K562 (cell line): ENCODE data around the gene WDR90. TPM values are rescaled to one million over a fixed set of nuclear protein-coding genes. Genes with fewer than 3 reads are reported as not detected.

Experiments
- ATAC-seq: fragments of 200-7000 bp; cut with Tn5 transposase; 3 replicates; pipeline ENCODE4 v1.9.1; 2020; ENCODE audit warnings: moderate library complexity
- BruUV-seq: library from RNA; stranded (reverse); fragments of 400-500 nt; replicated peaks from 2 replicates; lab custom pipeline; 2021; lab: Mats Ljungman, UMichigan
- CTCF ChIA-PET: fragments of 300-600 bp; formaldehyde crosslinking; extraction: SDS; loops from one replicate; lab custom pipeline; 2021; ENCODE audit warnings: low intra/inter-chr PET ratio; lab: Yijun Ruan, JAX
- POLR2A ChIA-PET: fragments of 300-600, 350-650 bp; sonication (Branson Sonifier 250); formaldehyde crosslinking; extraction: SDS; loops from one replicate; lab custom pipeline; 2021; ENCODE audit warnings: antibody characterized with exemption, inconsistent platforms; lab: Yijun Ruan, JAX
- DNase-seq, 4 experiments: peaks; one replicate each; pipeline versions ENCODE4 v3.0.0 to v3.0.0-alpha.2; 2011 to 2018; ENCODE audit warnings: low spot score in 3 of 4, mixed read lengths in 3 of 4; ENCODE audit errors: extremely low read depth in 1 of 4
- FAIRE-seq: peaks from 2 replicates; lab custom pipeline; 2011; peaks lifted over from hg19 to GRCh38; lab: Jason Lieb, UNC
- H2AFZ ChIP-seq: 2 replicates; pipeline ENCODE4 v1.6.0; 2011; ENCODE audit warnings: low read depth, low read length, control low read depth, inconsistent platforms
- H3K27ac ChIP-seq: fragments of 200-600 bp; 3 replicates; pipeline ENCODE4 v1.8.0; 2011; ENCODE audit warnings: low read depth, mild to moderate bottlenecking, control low read depth, inconsistent platforms, low read length, moderate library complexity, mixed read lengths; ENCODE audit errors: extremely low read depth
- H3K27me3 ChIP-seq, 2 experiments: fragments of 300-600 bp in 1 of 2; 2 replicates in 1 of 2; 3 replicates in 1 of 2; pipeline versions ENCODE4 v1.6.0 to v1.8.0; 2011; ENCODE audit warnings: inconsistent platforms in 2 of 2, low read length in 2 of 2, mild to moderate bottlenecking in 1 of 2, mixed read lengths in 1 of 2, moderate library complexity in 1 of 2; ENCODE audit not compliant: control insufficient read depth in 2 of 2, insufficient read depth in 2 of 2
- H3K36me3 ChIP-seq: fragments of 300-600 bp; 3 replicates; pipeline ENCODE4 v1.8.0; 2011; ENCODE audit warnings: mild to moderate bottlenecking, low read length, inconsistent platforms; ENCODE audit not compliant: control insufficient read depth, insufficient read depth
- H3K4me1 ChIP-seq, 2 experiments: fragments of 200-600 bp in 1 of 2; replicated peaks in 1 of 2; 2 replicates in 1 of 2; 3 replicates in 1 of 2; pipeline versions ENCODE4 v1.5.1 to v1.8.0; 2011; ENCODE audit warnings: inconsistent platforms in 2 of 2, low read length in 2 of 2, mild to moderate bottlenecking in 1 of 2, mixed read lengths in 1 of 2, moderate library complexity in 1 of 2; ENCODE audit not compliant: control insufficient read depth in 2 of 2, insufficient read depth in 2 of 2
- H3K4me2 ChIP-seq: 2 replicates; pipeline ENCODE4 v1.6.1; 2011; ENCODE audit warnings: low read length, control low read depth, inconsistent platforms, mixed read lengths; ENCODE audit not compliant: insufficient read depth
- H3K4me3 ChIP-seq: fragments of 200-600 bp; sonication (generic), shearing (Covaris generic); 2 replicates; pipeline ENCODE4 v1.5.1; 2016; ENCODE audit warnings: control low read depth, inconsistent platforms
- H3K79me2 ChIP-seq: fragments of 200-600 bp; 3 replicates; pipeline ENCODE4 v1.8.0; 2011; ENCODE audit warnings: low read length, inconsistent platforms; ENCODE audit not compliant: control insufficient read depth, insufficient read depth
- H3K9ac ChIP-seq, 2 experiments: 2 replicates each; pipeline versions ENCODE4 v1.6.0 to v1.6.1; 2011; ENCODE audit warnings: low read depth in 2 of 2, low read length in 2 of 2, control low read depth in 1 of 2, inconsistent platforms in 1 of 2, mild to moderate bottlenecking in 1 of 2, mixed read lengths in 1 of 2; ENCODE audit not compliant: insufficient read depth in 1 of 2
- H3K9me1 ChIP-seq: one replicate; pipeline ENCODE4 v1.6.0; 2011; ENCODE audit warnings: inconsistent platforms, mild to moderate bottlenecking, low read length, moderate library complexity; ENCODE audit not compliant: control insufficient read depth, insufficient read depth
- H3K9me3 ChIP-seq: replicated peaks from 2 replicates; pipeline ENCODE4 v1.5.1; 2011; ENCODE audit warnings: low read depth, low read length, inconsistent platforms; ENCODE audit not compliant: control insufficient read depth, insufficient read depth
- H4K20me1 ChIP-seq: replicated peaks from 2 replicates; pipeline ENCODE4 v1.6.1; 2011; ENCODE audit warnings: low read length, inconsistent platforms, mixed read lengths; ENCODE audit not compliant: control insufficient read depth, insufficient read depth
- CBX1 ChIP-seq: sonication (generic); IDR thresholded peaks from 2 replicates; pipeline ENCODE4 v1.6.1; 2016; ENCODE audit warnings: antibody characterized with exemption, low read depth, mild to moderate bottlenecking
- CBX3 ChIP-seq, 2 experiments: IDR thresholded peaks; 1 replicate in 1 of 2; 2 replicates in 1 of 2; pipeline ENCODE4 v1.6.1; 2012; ENCODE audit warnings: inconsistent platforms in 2 of 2, low read length in 2 of 2, borderline replicate concordance in 1 of 2, control low read depth in 1 of 2
- E2F6 ChIP-seq, 2 experiments: IDR thresholded peaks; 2 replicates each; pipeline ENCODE4 v1.6.1; 2011; ENCODE audit warnings: borderline replicate concordance in 1 of 2, control low read depth in 1 of 2, low read depth in 1 of 2, low read length in 1 of 2, mild to moderate bottlenecking in 1 of 2, mixed read lengths in 1 of 2, moderate library complexity in 1 of 2; ENCODE audit not compliant: insufficient read depth in 1 of 2, insufficient read length in 1 of 2, poor library complexity in 1 of 2, severe bottlenecking in 1 of 2; ENCODE audit errors: extremely low read depth in 1 of 2
- HMBOX1 ChIP-seq: sonication (generic); IDR thresholded peaks from 2 replicates; pipeline ENCODE4 v1.6.1; 2016
- KDM5B ChIP-seq: fragments of 200-600 bp; sonication (generic); IDR thresholded peaks from 2 replicates; pipeline ENCODE4 v1.6.1; 2012; ENCODE audit warnings: low read depth, mild to moderate bottlenecking, moderate library complexity, low read length, control low read depth, inconsistent platforms; ENCODE audit not compliant: insufficient replicate concordance
- NR2F6 ChIP-seq: fragments of 450-650 bp; formaldehyde crosslinking; IDR thresholded peaks from 2 replicates; pipeline ENCODE4 v1.4.0; 2020; ENCODE audit warnings: mild to moderate bottlenecking
- POLR2A ChIP-seq: fragments of 450-650 bp; conservative IDR thresholded peaks from 2 replicates; pipeline ENCODE4 v1.6.1; 2016
- POLR2G ChIP-seq: fragments of 200-400 bp; formaldehyde crosslinking; IDR thresholded peaks from 2 replicates; pipeline ENCODE4 v1.6.1; 2017; ENCODE audit warnings: low read depth, mild to moderate bottlenecking, antibody characterized with exemption, low read length, moderate library complexity
- RBFOX2 ChIP-seq: fragments of 200-400 bp; formaldehyde crosslinking; IDR thresholded peaks from 2 replicates; pipeline ENCODE4 v1.6.1; 2017; ENCODE audit warnings: low read depth, mild to moderate bottlenecking, low read length, moderate library complexity
- SUPT5H ChIP-seq: fragments of 450-650 bp; IDR thresholded peaks from 2 replicates; pipeline ENCODE4 v1.6.1; 2016
- TFAP4 ChIP-seq: sonication (generic); formaldehyde crosslinking; IDR thresholded peaks from 2 replicates; pipeline ENCODE4 v1.8.0; 2022; ENCODE audit warnings: missing genetic modification reagents, mild to moderate bottlenecking, moderate library complexity, borderline replicate concordance
- ZFP30 ChIP-seq: fragments of 250-450 bp; sonication (Bioruptor Pico); IDR thresholded peaks from 2 replicates; pipeline ENCODE4 v1.8.0; 2022; ENCODE audit warnings: moderate library complexity, mild to moderate bottlenecking, inconsistent platforms, borderline replicate concordance
- ZNF76 ChIP-seq: fragments of 250-450 bp; sonication (Bioruptor Pico); IDR thresholded peaks from 2 replicates; pipeline ENCODE4 v1.4.0; 2020; ENCODE audit warnings: mild to moderate bottlenecking, moderate library complexity, borderline replicate concordance
- WGBS: fragments of 100-300 bp; shearing (Covaris generic); methylation state at CpG from one replicate; pipeline ENCODE4 v1.1.6; 2016; ENCODE audit warnings: low coverage, mixed read lengths; ENCODE audit not compliant: insufficient coverage; ENCODE audit errors: missing lambda C conversion rate; 5-methylcytosine and 5-hydroxymethylcytosine counted together
- in situ Hi-C: fragments of 300-500 bp; cut with MboI; formaldehyde crosslinking; loops from 4 replicates; pipeline ENCODE4 v1.15.0; 2018; ENCODE audit warnings: inconsistent platforms, mixed read lengths
- intact Hi-C: fragments of 100-400 bp; cut with micrococcal nuclease; formaldehyde crosslinking; loops from 2 replicates; pipeline ENCODE4 v1.14.2; 2022
- polyA plus RNA-seq, 8 experiments: library from polyadenylated mRNA; depleted of rRNA in 4 of 8; stranded (reverse) in 5 of 8; unstranded in 3 of 8; fragments of >200 nt; fragmentation: Nextera tagmentation in 2 of 8; fragmentation: Illumina TruSeq in 1 of 8; extraction: Ambion mirVana in 2 of 8; extraction: Trizol in 1 of 8; gene quantifications; 2 replicates each; pipeline versions ENCODE4 v1.2.1 to v1.2.3, GENCODE V29; 2011 to 2014; ENCODE audit warnings: inconsistent platforms in 1 of 8, missing spikeins in 1 of 8
- total RNA-seq, 7 experiments: library from RNA; depleted of rRNA in 6 of 7; stranded (reverse); fragments of >200 nt in 6 of 7; fragmentation: Illumina TruSeq in 2 of 7; extraction: Trizol in 2 of 7; gene quantifications; 2 replicates each; pipeline versions ENCODE4 v1.2.1 to v1.2.3, GENCODE V29; 2011 to 2021; ENCODE audit warnings: low replicate concordance in 1 of 7

The WDR90 gene
- total and polyA plus RNA-seq, 9 of the 15 experiments (the other 6 are each of a cell fraction or from before 2014, with no cell fraction given) = 0.44 to 12.6 (median 3.3) TPM

DNA sequence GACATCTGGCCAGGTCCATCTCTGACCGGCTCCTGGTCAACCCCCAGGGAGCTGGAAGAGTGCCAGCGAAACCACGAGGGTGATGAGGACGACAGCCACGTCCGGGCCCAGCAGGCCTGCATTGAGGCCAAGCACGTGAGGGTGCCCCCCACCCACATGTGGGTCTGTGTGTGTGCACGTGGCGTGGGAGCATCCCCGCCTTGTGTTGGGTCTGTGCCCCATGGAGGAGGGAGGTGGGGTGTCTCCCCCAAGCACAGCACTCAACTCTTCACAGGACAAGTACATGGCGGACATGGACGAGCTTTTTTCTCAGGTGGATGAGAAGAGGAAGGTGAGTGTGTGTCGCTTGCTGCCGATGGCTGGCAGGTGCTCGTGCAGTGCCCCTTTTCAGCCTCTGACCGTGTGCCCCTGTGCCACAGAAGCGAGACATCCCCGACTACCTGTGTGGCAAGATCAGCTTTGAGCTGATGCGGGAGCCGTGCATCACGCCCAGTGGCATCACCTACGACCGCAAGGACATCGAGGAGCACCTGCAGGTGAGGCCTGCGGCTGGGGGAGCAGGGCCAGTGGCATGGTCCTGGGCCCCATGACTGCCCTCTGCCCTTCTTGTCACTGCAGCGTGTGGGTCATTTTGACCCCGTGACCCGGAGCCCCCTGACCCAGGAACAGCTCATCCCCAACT, 32.7 kb downstream of the WDR90 start (continued):
- no peak for TF ChIP-seq HMBOX1
- TF ChIP-seq CBX3 (IDR thresholded peaks at IDR 0.05; ENCODE audit: borderline replicate concordance in 1 of 2, low read length in 2 of 2) = peak in 1 of 2 experiments; percentile 80; a peak in 1 of 3 replicates

DNA sequence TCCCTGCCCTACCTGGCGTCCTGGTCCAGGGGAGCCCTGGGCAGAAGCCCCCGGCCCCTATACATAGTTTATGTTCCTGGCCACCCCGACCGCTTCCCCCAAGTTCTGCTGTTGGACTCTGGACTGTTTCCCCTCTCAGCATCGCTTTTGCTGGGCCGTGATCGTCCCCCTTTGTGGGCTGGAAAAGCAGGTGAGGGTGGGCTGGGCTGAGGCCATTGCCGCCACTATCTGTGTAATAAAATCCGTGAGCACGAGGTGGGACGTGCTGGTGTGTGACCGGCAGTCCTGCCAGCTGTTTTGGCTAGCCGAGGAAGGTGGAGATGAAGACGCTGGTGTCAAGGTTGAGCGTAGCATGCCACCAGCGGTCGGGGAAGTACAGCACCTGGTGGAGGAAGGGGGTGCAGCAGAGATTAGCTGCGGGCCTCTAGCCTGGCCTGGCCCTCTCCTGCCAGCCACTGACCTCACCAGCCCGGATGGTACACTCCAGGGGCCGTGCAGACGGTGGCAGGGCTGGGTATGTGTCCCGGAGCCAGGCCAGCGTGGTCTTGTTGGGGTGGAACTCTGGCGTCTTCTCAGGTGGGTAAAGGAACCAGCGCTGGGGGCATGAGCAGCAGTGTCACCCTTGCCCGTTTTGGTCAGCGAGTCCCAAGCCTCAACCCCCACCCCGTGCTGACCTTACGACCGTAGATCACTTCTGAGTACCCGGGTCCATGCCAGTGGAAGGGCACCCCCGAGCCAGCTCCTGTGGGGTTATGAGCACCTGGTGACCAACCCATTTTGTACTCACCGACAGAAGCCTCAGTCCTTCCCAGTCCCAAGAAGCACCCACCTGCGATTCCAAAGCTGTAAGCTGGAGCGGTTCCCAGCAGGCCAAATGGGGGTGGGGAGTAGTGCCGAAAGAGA, 33.6 kb downstream of the WDR90 start:
- Histone ChIP-seq H3K9me3 (no peaks in the 10 kb centered on the region), H3K9me1 (peaks cover 11% of the 10 kb centered on the region), H3K36me3 (peaks cover 58% of the 10 kb centered on the region), H3K27me3 (no peaks in the 10 kb centered on the region), H3K4me3 (peak overlapping the region; percentile 98), H3K9ac (peak overlapping the region; percentile 83 to 98; a peak in 3 of 4 replicates), H4K20me1 (peaks cover 21% of the 10 kb centered on the region), H3K79me2 (peaks cover 41% of the 10 kb centered on the region), H3K4me2 (peak overlapping the region; percentile 75), H3K27ac (peak overlapping the region; percentile 88), H3K4me1 (peaks cover 33 to 98% of the 10 kb centered on the region in 2 experiments), H2AFZ (no peak overlapping the region)
- BruUV-seq = TSS peak; percentile 62
- CTCF ChIA-PET = interaction anchor here (0.6 kb wide), 1 partner anchor 14 kb away, joined by 3 read pairs; no protein-coding TSS in a partner anchor
- DNase-seq (no peak), FAIRE-seq (peak; percentile 23), ATAC-seq (no peak)
- in situ Hi-C loops = no loop called here
- POLR2A ChIA-PET = interaction anchor here (1.1 to 1.4 kb wide), 2 partner anchors 10 to 156 kb away, joined by 3 to 4 read pairs; partner anchors contain the start of gene CAPN15
- WGBS = 67% methylated on average over 35 of the region's 36 CpGs
- intact Hi-C loops = loop anchor here (5.0 kb wide), 1 partner anchor 285 kb away; the partner anchor contains the start of gene NME4
- TF ChIP-seq TFAP4 = peak; percentile 38; the same call in 1 of the 2 replicates
- peak; percentile 11 for TF ChIP-seq KDM5B
- TF ChIP-seq POLR2G = peak; percentile 64
- no peak for TF ChIP-seq ZNF76 (CRISPR knock-in tag)
- peak; percentile 53; the same call in 1 of the 2 replicates for TF ChIP-seq CBX1
- peak; percentile 38; the same call in 1 of the 2 replicates for TF ChIP-seq POLR2A
- peak in 1 of 2 experiments; percentile 6 for TF ChIP-seq E2F6 (IDR thresholded peaks at IDR 0.05; ENCODE audit: borderline replicate concordance in 1 of 2, extremely low read depth in 1 of 2, insufficient read depth in 1 of 2, insufficient read length in 1 of 2, low read depth in 1 of 2, low read length in 1 of 2, poor library complexity in 1 of 2, severe bottlenecking in 1 of 2)
- peak; percentile 13 for TF ChIP-seq RBFOX2
- no peak for TF ChIP-seq NR2F6
- TF ChIP-seq ZFP30 (CRISPR knock-in tag) = no peak
- peak; percentile 12; the same call in 1 of the 2 replicates for TF ChIP-seq SUPT5H
